Measurements from ENCODE around the gene PARP15. TPM values are rescaled to one million over a fixed set of nuclear protein-coding genes. Genes with fewer than 3 reads are reported as not detected.

The PARP15 gene
- total RNA-seq, 1 donor from 2014 or later: 5.9 TPM

- H3K36me3 ChIP-seq: peaks cover 0 to 20% of the 10 kb centered on the region in 2 donors
- peaks cover 25% of the 10 kb centered on the region for H3K4me1 ChIP-seq
- no peak for TF ChIP-seq POLR2A (IDR thresholded peaks at IDR 0.05)
- TF ChIP-seq CTCF (IDR thresholded peaks at IDR 0.05): no peak
- no peak for TF ChIP-seq POLR2AphosphoS5 (IDR thresholded peaks at IDR 0.05; ENCODE audit: insufficient read depth in 1 of 2, low read depth in 1 of 2)
- H3K9me3 ChIP-seq: no peaks in the 10 kb centered on the region
- H3K4me3 ChIP-seq: no peak overlapping the region
- no peaks in the 10 kb centered on the region for H3K27me3 ChIP-seq
- intact Hi-C loops (cut with DNase I): no loop called here
- no peak overlapping the region for H3K27ac ChIP-seq
- no peak for DNase-seq (ENCODE audit: extremely low spot score in 2 of 2)
Measured at GRCh38 chr3:122568755-122569154, 8.7 kb upstream of the PARP15 start.

- peak overlapping the region; percentile 36 for H3K27ac ChIP-seq
- no peak overlapping the region for H3K4me3 ChIP-seq
- intact Hi-C loops (cut with DNase I): no loop called here
- no peak for TF ChIP-seq POLR2AphosphoS5 (IDR thresholded peaks at IDR 0.05; ENCODE audit: insufficient read depth in 1 of 2, low read depth in 1 of 2)
- TF ChIP-seq POLR2A (IDR thresholded peaks at IDR 0.05): no peak
- no peak for TF ChIP-seq CTCF (IDR thresholded peaks at IDR 0.05)
- H3K27me3 ChIP-seq: no peaks in the 10 kb centered on the region
- peaks cover 11% of the 10 kb centered on the region for H3K4me1 ChIP-seq
- H3K9me3 ChIP-seq: no peaks in the 10 kb centered on the region
- peaks cover 0 to 8% of the 10 kb centered on the region in 2 donors for H3K36me3 ChIP-seq
- DNase-seq (ENCODE audit: extremely low spot score in 2 of 2): no peak
Measured at GRCh38 chr3:122572940-122573412, 4.5 kb upstream of the PARP15 start.

GRCh38 chr3:122576174-122576940 is 1.1 kb upstream of the PARP15 start:
- H3K9me3 ChIP-seq: no peaks in the 10 kb centered on the region
- no peak for DNase-seq (ENCODE audit: extremely low spot score in 2 of 2)
- H3K4me1 ChIP-seq: peaks cover 11% of the 10 kb centered on the region
- no peak overlapping the region for H3K4me3 ChIP-seq
- H3K27ac ChIP-seq: no peak overlapping the region
- no peaks in the 10 kb centered on the region for H3K27me3 ChIP-seq
- H3K36me3 ChIP-seq: peaks cover 0 to 7% of the 10 kb centered on the region in 2 donors
- TF ChIP-seq POLR2A (IDR thresholded peaks at IDR 0.05) (no peak), POLR2AphosphoS5 (IDR thresholded peaks at IDR 0.05; ENCODE audit: insufficient read depth in 1 of 2, low read depth in 1 of 2) (no peak), CTCF (IDR thresholded peaks at IDR 0.05) (no peak)
- intact Hi-C loops (cut with DNase I): no loop called here

GRCh38 chr3:122578069-122578740 is 755 bp downstream of the PARP15 start:
- intact Hi-C loops (cut with DNase I): no loop called here
- Histone ChIP-seq H3K4me3 (peak overlapping the region; percentile 46 to 68), H3K9me3 (peaks cover 5% of the 10 kb centered on the region), H3K27ac (no peak overlapping the region), H3K27me3 (no peaks in the 10 kb centered on the region), H3K36me3 (no peaks in the 10 kb centered on the region), H3K4me1 (peaks cover 4% of the 10 kb centered on the region)
- no peak for TF ChIP-seq POLR2A (IDR thresholded peaks at IDR 0.05)
- no peak for TF ChIP-seq CTCF (IDR thresholded peaks at IDR 0.05)
- TF ChIP-seq POLR2AphosphoS5 (IDR thresholded peaks at IDR 0.05; ENCODE audit: insufficient read depth in 1 of 2, low read depth in 1 of 2): no peak
- no peak for DNase-seq (ENCODE audit: extremely low spot score in 2 of 2)

GRCh38 chr3:122580470-122580869 is 3.0 kb downstream of the PARP15 start:
- Histone ChIP-seq H3K36me3 (no peaks in the 10 kb centered on the region), H3K4me3 (no peak overlapping the region), H3K27me3 (no peaks in the 10 kb centered on the region), H3K4me1 (no peaks in the 10 kb centered on the region), H3K27ac (no peak overlapping the region), H3K9me3 (peaks cover 5% of the 10 kb centered on the region)
- intact Hi-C loops (cut with DNase I): no loop called here
- TF ChIP-seq CTCF (IDR thresholded peaks at IDR 0.05) (no peak), POLR2AphosphoS5 (IDR thresholded peaks at IDR 0.05; ENCODE audit: insufficient read depth in 1 of 2, low read depth in 1 of 2) (no peak), POLR2A (IDR thresholded peaks at IDR 0.05) (no peak)
- DNase-seq (ENCODE audit: extremely low spot score in 2 of 2): no peak

Measured in vagina (tissue), 2 donors.